SK-N-SH (cell line): ENCODE data around the gene ABCA1. TPM values are rescaled to one million over a fixed set of nuclear protein-coding genes. Genes with fewer than 3 reads are reported as not detected.
"Not testable (repeated sequence)": the region's sequence is repeated elsewhere in the genome, so short reads cannot be mapped to it uniquely, and the experiment has no call there.

Experiments
- CTCF ChIA-PET: fragments of 300-600, 350-600 bp; formaldehyde crosslinking; extraction: SDS; loops from one replicate; lab custom pipeline; 2021; lab: Yijun Ruan, JAX
- POLR2A ChIA-PET: fragments of 350-600 bp; sonication (Branson Sonifier 250); formaldehyde crosslinking; extraction: SDS; loops from one replicate; lab custom pipeline; 2020; ENCODE audit warnings: antibody characterized with exemption, inconsistent platforms; lab: Yijun Ruan, JAX
- DNase-seq: peaks from one replicate; pipeline ENCODE4 v3.0.0; 2012
- H2AFZ ChIP-seq: fragments of 200-600 bp; sonication (generic); 2 replicates; pipeline ENCODE4 v1.8.1; 2016; ENCODE audit warnings: antibody characterized with exemption, mild to moderate bottlenecking, low read depth
- H3F3A ChIP-seq: fragments of 200-600 bp; sonication (generic); replicated peaks from 2 replicates; pipeline ENCODE3; 2016; ENCODE audit warnings: antibody characterized with exemption, mild to moderate bottlenecking; ENCODE audit not compliant: insufficient read depth
- H3K27ac ChIP-seq, 2 experiments: fragments of 200-500 bp in 1 of 2; fragments of 200-600 bp in 1 of 2; sonication (Bioruptor generic) in 1 of 2; sonication (generic), shearing (Covaris generic) in 1 of 2; 2 replicates each; pipeline versions ENCODE4 v1.5.1 to v1.6.1; 2014 to 2016; ENCODE audit warnings: low read depth in 2 of 2, inconsistent platforms in 1 of 2, low read length in 1 of 2, mild to moderate bottlenecking in 1 of 2, mixed read lengths in 1 of 2
- H3K27me3 ChIP-seq: fragments of 200-600 bp; sonication (generic), shearing (Covaris generic); 2 replicates; pipeline ENCODE4 v1.6.1; 2016; ENCODE audit warnings: mixed run types; ENCODE audit not compliant: insufficient read depth
- H3K36me3 ChIP-seq, 2 experiments: fragments of 200-500 bp in 1 of 2; fragments of 200-600 bp in 1 of 2; sonication (Bioruptor generic) in 1 of 2; sonication (generic) in 1 of 2; replicated peaks in 1 of 2; 2 replicates each; pipeline versions ENCODE3 to v1.5.1; 2014 to 2016; ENCODE audit warnings: low read length in 1 of 2, mild to moderate bottlenecking in 1 of 2; ENCODE audit not compliant: insufficient read depth in 2 of 2, control insufficient read depth in 1 of 2
- H3K4me1 ChIP-seq, 2 experiments: fragments of 200-500 bp in 1 of 2; fragments of 200-600 bp in 1 of 2; sonication (Bioruptor generic) in 1 of 2; sonication (generic), shearing (Covaris generic) in 1 of 2; 2 replicates each; pipeline versions ENCODE4 v1.5.1 to v1.6.1; 2014 to 2016; ENCODE audit warnings: low read depth in 1 of 2, low read length in 1 of 2, mixed run types in 1 of 2; ENCODE audit not compliant: insufficient read depth in 2 of 2, control insufficient read depth in 1 of 2
- H3K4me2 ChIP-seq: fragments of 200-600 bp; sonication (generic), shearing (Covaris generic); 2 replicates; pipeline ENCODE4 v1.6.1; 2017; ENCODE audit warnings: mixed run types
- H3K4me3 ChIP-seq, 2 experiments: fragments of 200-500 bp in 1 of 2; fragments of 200-600 bp in 1 of 2; sonication (Bioruptor generic) in 1 of 2; sonication (generic), shearing (Covaris generic) in 1 of 2; 2 replicates each; pipeline versions ENCODE4 v1.5.1 to v1.8.1; 2014 to 2016; ENCODE audit warnings: low read depth in 2 of 2, inconsistent platforms in 1 of 2, low read length in 1 of 2, mild to moderate bottlenecking in 1 of 2, mixed read lengths in 1 of 2, moderate library complexity in 1 of 2
- H3K79me2 ChIP-seq: fragments of 200-600 bp; sonication (generic); 2 replicates; pipeline ENCODE4 v1.8.1; 2017; ENCODE audit warnings: mild to moderate bottlenecking; ENCODE audit not compliant: insufficient read depth
- H3K9ac ChIP-seq: fragments of 200-600 bp; sonication (generic); 2 replicates; pipeline ENCODE4 v1.6.1; 2017; ENCODE audit warnings: mixed run types
- H3K9me2 ChIP-seq: fragments of 200-600 bp; sonication (generic); 2 replicates; pipeline ENCODE4 v1.6.1; 2017; ENCODE audit warnings: mixed run types
- H3K9me3 ChIP-seq: fragments of 200-600 bp; sonication (generic); 2 replicates; pipeline ENCODE4 v1.6.1; 2017; ENCODE audit warnings: mixed run types, mild to moderate bottlenecking, moderate library complexity
- H4K20me1 ChIP-seq: fragments of 200-600 bp; sonication (generic); 2 replicates; pipeline ENCODE4 v1.6.1; 2017; ENCODE audit warnings: mild to moderate bottlenecking, mixed run types; ENCODE audit not compliant: insufficient read depth
- GATA2 ChIP-seq: sonication (generic); formaldehyde crosslinking; IDR thresholded peaks from 2 replicates; pipeline ENCODE4 v1.5.0; 2020; ENCODE audit warnings: mild to moderate bottlenecking, missing genetic modification reagents
- JUND ChIP-seq: IDR thresholded peaks from 2 replicates; pipeline ENCODE4 v1.4.0; 2012
- NRF1 ChIP-seq: IDR thresholded peaks from 2 replicates; pipeline ENCODE4 v1.6.1; 2012; ENCODE audit warnings: low read depth, mild to moderate bottlenecking, low read length
- POLR2AphosphoS5 ChIP-seq: IDR thresholded peaks from 2 replicates; pipeline ENCODE4 v1.6.1; 2012; ENCODE audit warnings: low read depth, low read length
- REST ChIP-seq: IDR thresholded peaks from 2 replicates; pipeline ENCODE4 v1.6.1; 2012; ENCODE audit warnings: mild to moderate bottlenecking, low read depth, low read length, moderate library complexity
- RXRA ChIP-seq: IDR thresholded peaks from 2 replicates; pipeline ENCODE4 v1.4.0; 2012; ENCODE audit warnings: low read depth, mild to moderate bottlenecking, borderline replicate concordance
- SMC3 ChIP-seq: IDR thresholded peaks from 2 replicates; pipeline ENCODE4 v1.6.1; 2012; ENCODE audit warnings: low read depth, low read length, improper control_type of control experiment
- USF1 ChIP-seq: IDR thresholded peaks from 2 replicates; pipeline ENCODE4 v1.4.0; 2012; ENCODE audit warnings: low read depth, borderline replicate concordance
- WGBS: methylation state at CpG from one replicate; pipeline ENCODE4 v1.1.6; 2017; ENCODE audit warnings: low lambda C conversion rate; 5-methylcytosine and 5-hydroxymethylcytosine counted together
- polyA plus RNA-seq, 3 experiments: library from polyadenylated mRNA; depleted of rRNA; stranded (reverse); fragments of >200 nt; gene quantifications; 2 replicates each; pipeline ENCODE4 v1.2.3, GENCODE V29; 2012
- TF ChIP-seq, protein P1 (sequence below): IDR thresholded peaks from 2 replicates; pipeline ENCODE4 v1.4.0; 2012; ENCODE audit warnings: low read depth
- TF ChIP-seq, protein P2 (sequence below): IDR thresholded peaks from 2 replicates; pipeline ENCODE4 v1.4.0; 2012; ENCODE audit warnings: low read depth, borderline replicate concordance

Gene ABCA1
- polyA plus RNA-seq, 1 of the 3 experiments (the other 2 are of a cell fraction): 5.3 TPM

DNA sequence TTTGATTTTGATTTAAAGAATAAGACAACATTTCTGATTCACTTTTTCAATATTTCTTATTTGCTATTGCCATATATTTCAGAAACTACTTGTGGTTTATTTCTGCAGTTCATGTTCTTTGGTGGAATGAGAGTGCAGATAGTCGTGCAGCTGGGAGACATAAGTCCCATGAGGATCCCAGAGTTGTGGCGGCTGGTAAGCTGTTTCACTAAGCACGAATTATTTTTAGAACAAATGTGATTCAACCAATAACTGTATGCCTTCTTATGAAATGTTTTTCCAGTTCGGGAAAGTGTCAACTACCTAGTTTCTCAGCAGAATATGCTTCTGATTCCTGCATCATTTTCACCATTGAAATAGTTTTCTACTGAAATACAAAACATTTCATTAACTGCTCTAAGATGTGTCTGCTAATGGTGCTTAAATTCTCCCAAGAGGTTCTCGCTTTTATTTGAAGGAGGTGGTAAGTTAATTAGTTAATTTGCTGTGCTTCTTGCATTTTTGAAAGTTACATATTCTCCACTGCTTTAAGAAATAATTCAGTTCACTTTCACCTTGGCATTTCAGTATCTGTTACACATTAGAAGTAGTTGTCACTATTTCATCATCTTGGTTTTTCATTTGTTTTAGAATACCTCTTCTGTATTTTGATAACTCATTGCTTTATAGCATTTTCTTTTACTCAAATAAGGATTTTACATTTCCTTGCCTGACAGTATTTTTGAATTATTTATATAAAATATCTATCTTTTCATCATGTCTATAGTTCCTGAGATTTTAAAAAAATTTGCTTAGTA lies 155.0 kb downstream of the ABCA1 start (continued):
- no peak for TF ChIP-seq REST

GRCh38 chr9:104769655-104770054 lies 158.3 kb downstream of the ABCA1 start:
- Histone ChIP-seq H3K36me3 (no peaks in the 10 kb centered on the region), H3K9me2 (no peaks in the 10 kb centered on the region), H3K9me3 (no peaks in the 10 kb centered on the region), H2AFZ (no peak overlapping the region), H3K4me2 (no peak overlapping the region), H4K20me1 (no peaks in the 10 kb centered on the region), H3K9ac (no peak overlapping the region), H3K4me3 (no peak overlapping the region), H3F3A (no peaks in the 10 kb centered on the region), H3K27ac (no peak overlapping the region), H3K4me1 (no peaks in the 10 kb centered on the region), H3K79me2 (no peaks in the 10 kb centered on the region), H3K27me3 (no peaks in the 10 kb centered on the region)
- POLR2A ChIA-PET: no interaction called here
- TF ChIP-seq JUND: no peak
- TF ChIP-seq, protein P1, sequence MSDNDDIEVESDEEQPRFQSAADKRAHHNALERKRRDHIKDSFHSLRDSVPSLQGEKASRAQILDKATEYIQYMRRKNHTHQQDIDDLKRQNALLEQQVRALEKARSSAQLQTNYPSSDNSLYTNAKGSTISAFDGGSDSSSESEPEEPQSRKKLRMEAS: no peak
- TF ChIP-seq GATA2 (CRISPR knock-in tag): no peak
- no peak for TF ChIP-seq NRF1
- no peak for TF ChIP-seq SMC3
- no peak for TF ChIP-seq USF1
- no peak for TF ChIP-seq RXRA
- no peak for TF ChIP-seq POLR2AphosphoS5
- TF ChIP-seq, protein P2, sequence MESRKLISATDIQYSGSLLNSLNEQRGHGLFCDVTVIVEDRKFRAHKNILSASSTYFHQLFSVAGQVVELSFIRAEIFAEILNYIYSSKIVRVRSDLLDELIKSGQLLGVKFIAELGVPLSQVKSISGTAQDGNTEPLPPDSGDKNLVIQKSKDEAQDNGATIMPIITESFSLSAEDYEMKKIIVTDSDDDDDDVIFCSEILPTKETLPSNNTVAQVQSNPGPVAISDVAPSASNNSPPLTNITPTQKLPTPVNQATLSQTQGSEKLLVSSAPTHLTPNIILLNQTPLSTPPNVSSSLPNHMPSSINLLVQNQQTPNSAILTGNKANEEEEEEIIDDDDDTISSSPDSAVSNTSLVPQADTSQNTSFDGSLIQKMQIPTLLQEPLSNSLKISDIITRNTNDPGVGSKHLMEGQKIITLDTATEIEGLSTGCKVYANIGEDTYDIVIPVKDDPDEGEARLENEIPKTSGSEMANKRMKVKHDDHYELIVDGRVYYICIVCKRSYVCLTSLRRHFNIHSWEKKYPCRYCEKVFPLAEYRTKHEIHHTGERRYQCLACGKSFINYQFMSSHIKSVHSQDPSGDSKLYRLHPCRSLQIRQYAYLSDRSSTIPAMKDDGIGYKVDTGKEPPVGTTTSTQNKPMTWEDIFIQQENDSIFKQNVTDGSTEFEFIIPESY: no peak
- 75% methylated on average over 2 of the region's 2 CpGs for WGBS
- CTCF ChIA-PET: interaction anchor here (1.2 to 1.5 kb wide), 3 partner anchors 11 to 94 kb away, joined by 3 to 4 read pairs (median 3); no protein-coding TSS in a partner anchor
- no peak for DNase-seq

GRCh38 chr9:104769029-104769428 lies 158.9 kb downstream of the ABCA1 start:
- H3K9me2 ChIP-seq, H3K9ac ChIP-seq, H3K27me3 ChIP-seq, H3K79me2 ChIP-seq, H4K20me1 ChIP-seq, DNase-seq, H3F3A ChIP-seq, H3K9me3 ChIP-seq, H3K27ac ChIP-seq, POLR2A ChIA-PET, H3K4me3 ChIP-seq, H2AFZ ChIP-seq, H3K4me1 ChIP-seq, H3K36me3 ChIP-seq, H3K4me2 ChIP-seq: not testable (repeated sequence)
- WGBS: 93% methylated on average over 12 of the region's 12 CpGs
- CTCF ChIA-PET: interaction anchor here (1.2 to 1.4 kb wide), 3 partner anchors 11 to 94 kb away, joined by 3 to 8 read pairs (median 3); no protein-coding TSS in a partner anchor
